Sigmoid colon (tissue), 4 donors: ENCODE data around the gene PLCB2.

Experiments
- CTCF ChIP-seq, 4 experiments: fragments of 450-650 bp in 3 of 4; fragments of 200-600 bp in 1 of 4; IDR thresholded peaks; one replicate each; pipeline ENCODE4 v1.5.1; 2016 to 2019; ENCODE audit warnings: antibody characterized with exemption in 4 of 4, mild to moderate bottlenecking in 3 of 4, moderate library complexity in 2 of 4
- EP300 ChIP-seq, 4 donors: sonication (generic); formaldehyde crosslinking; IDR thresholded peaks; one replicate each; pipeline ENCODE4 v1.6.1; 2017; ENCODE audit warnings: antibody characterized with exemption in 4 of 4
- POLR2A ChIP-seq, 2 donors: fragments of 450-650 bp; IDR thresholded peaks; one replicate each; pipeline ENCODE4 v1.6.1; 2016; ENCODE audit warnings: antibody characterized with exemption in 2 of 2, mild to moderate bottlenecking in 2 of 2, moderate library complexity in 2 of 2
- POLR2AphosphoS5 ChIP-seq, 4 donors: sonication (generic); formaldehyde crosslinking; IDR thresholded peaks; one replicate each; pipeline ENCODE4 v1.6.1; 2017; ENCODE audit warnings: antibody characterized with exemption in 4 of 4

DNA sequence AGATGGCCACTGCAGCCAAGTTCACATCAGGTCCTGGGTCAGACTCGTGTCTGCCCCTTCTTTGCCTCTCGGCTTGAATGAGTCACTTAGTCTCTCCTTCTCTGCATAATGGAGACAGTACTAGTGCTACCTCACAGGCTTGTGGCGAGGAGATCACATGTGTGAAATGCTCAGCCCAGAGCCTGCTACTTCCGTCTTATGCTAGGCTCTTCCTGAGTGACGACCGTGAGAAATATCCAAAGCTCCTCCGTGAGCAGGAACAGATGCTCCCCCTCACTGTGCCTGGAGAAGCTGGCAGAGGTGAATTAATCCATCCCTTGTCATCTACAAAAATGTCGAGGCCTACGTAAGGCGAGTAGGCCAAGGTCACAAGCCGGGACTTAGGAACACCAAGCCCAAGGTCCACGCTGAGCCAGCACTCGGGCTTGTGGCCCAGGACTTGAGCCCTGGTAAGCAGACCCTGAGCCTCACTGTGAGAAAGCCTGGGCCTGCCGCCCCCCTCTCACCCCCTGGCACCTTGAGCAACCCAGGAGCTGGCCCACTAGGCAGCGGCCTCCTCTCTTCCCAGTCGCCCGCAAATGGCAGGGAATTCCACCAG, 51.0 kb downstream of the PLCB2 start:
- TF ChIP-seq CTCF (IDR thresholded peaks at IDR 0.05) (no peak), POLR2A (IDR thresholded peaks at IDR 0.05) (no peak), POLR2AphosphoS5 (IDR thresholded peaks at IDR 0.05) (no peak), EP300 (IDR thresholded peaks at IDR 0.05) (no peak)
